Hepatocyte (in vitro differentiated cells): ENCODE data around the gene RAB11FIP3. TPM values are rescaled to one million over a fixed set of nuclear protein-coding genes. Genes with fewer than 3 reads are reported as not detected.

Source experiments
- DNase-seq: peaks from one replicate; pipeline ENCODE4 v3.0.0-alpha.2; 2016; ENCODE audit warnings: low spot score
- H2AFZ ChIP-seq: fragments of 200-600 bp; sonication (generic); 2 replicates; pipeline ENCODE4 v1.6.0; 2016; ENCODE audit warnings: antibody characterized with exemption, mild to moderate bottlenecking
- H3K27ac ChIP-seq: fragments of 200-600 bp; sonication (generic); 2 replicates; pipeline ENCODE4 v1.5.1; 2016; ENCODE audit warnings: mild to moderate bottlenecking
- H3K27me3 ChIP-seq: fragments of 200-600 bp; sonication (generic); 2 replicates; pipeline ENCODE4 v1.6.1; 2016
- H3K36me3 ChIP-seq: fragments of 200-600 bp; sonication (generic); replicated peaks from 2 replicates; pipeline ENCODE4 v1.5.1; 2016; ENCODE audit warnings: low read depth; ENCODE audit not compliant: insufficient read depth
- H3K4me1 ChIP-seq: fragments of 200-600 bp; sonication (generic); 2 replicates; pipeline ENCODE4 v1.5.1; 2016; ENCODE audit warnings: mild to moderate bottlenecking, moderate library complexity; ENCODE audit not compliant: insufficient read depth
- H3K4me2 ChIP-seq: fragments of 200-600 bp; sonication (generic); 2 replicates; pipeline ENCODE4 v1.6.0; 2016
- H3K4me3 ChIP-seq: fragments of 200-600 bp; sonication (generic); 2 replicates; pipeline ENCODE4 v1.5.1; 2016; ENCODE audit warnings: mild to moderate bottlenecking
- H3K79me2 ChIP-seq: fragments of 200-600 bp; sonication (generic); 2 replicates; pipeline ENCODE4 v1.6.0; 2017; ENCODE audit warnings: mild to moderate bottlenecking
- H3K9me2 ChIP-seq: fragments of 200-600 bp; sonication (generic); replicated peaks from 2 replicates; pipeline ENCODE4 v1.6.0; 2017; ENCODE audit warnings: mild to moderate bottlenecking; ENCODE audit not compliant: insufficient read depth
- H3K9me3 ChIP-seq: fragments of 200-600 bp; sonication (generic); 2 replicates; pipeline ENCODE4 v1.5.1; 2016; ENCODE audit warnings: low read depth, mild to moderate bottlenecking
- H4K20me1 ChIP-seq: fragments of 200-600 bp; sonication (generic); 2 replicates; pipeline ENCODE4 v1.6.0; 2016; ENCODE audit warnings: mild to moderate bottlenecking; ENCODE audit not compliant: insufficient read depth, poor library complexity, severe bottlenecking
- EZH2 ChIP-seq: fragments of 200-600 bp; sonication (generic); IDR thresholded peaks from 2 replicates; pipeline ENCODE4 v1.6.1; 2016; ENCODE audit warnings: antibody characterized with exemption, mild to moderate bottlenecking, borderline replicate concordance
- EZH2phosphoT487 ChIP-seq: fragments of 200-600 bp; sonication (generic); IDR thresholded peaks from one replicate; pipeline ENCODE4 v1.6.1; 2018; ENCODE audit warnings: antibody characterized with exemption, mild to moderate bottlenecking, low read depth, moderate library complexity; ENCODE audit not compliant: unreplicated experiment, severe bottlenecking
- WGBS: methylation state at CpG from one replicate; pipeline ENCODE4 v1.1.6; 2016; ENCODE audit warnings: low lambda C conversion rate; ENCODE audit errors: missing lambda C conversion rate; 5-methylcytosine and 5-hydroxymethylcytosine counted together
- polyA plus RNA-seq: library from polyadenylated mRNA; unstranded; fragments of >200 nt; fragmentation: Nextera tagmentation; extraction: Ambion mirVana; gene quantifications from 2 replicates; pipeline ENCODE4 v1.2.1, GENCODE V29; 2016
- total RNA-seq: library from RNA; depleted of rRNA; stranded (reverse); fragments of >200 nt; gene quantifications from 2 replicates; pipeline ENCODE4 v1.2.3, GENCODE V29; 2014
- TF ChIP-seq, protein P1 (sequence below): fragments of 200-600 bp; sonication (generic); IDR thresholded peaks from 2 replicates; pipeline ENCODE4 v1.5.1; 2016; ENCODE audit warnings: antibody characterized with exemption, mild to moderate bottlenecking; ENCODE audit not compliant: poor library complexity

RAB11FIP3 gene
- total and polyA plus RNA-seq, 2 experiments from 2014 or later = 47.3 to 72.8 TPM

- peak overlapping the region; percentile 10 for H3K27ac ChIP-seq
- H3K36me3 ChIP-seq = no peaks in the 10 kb centered on the region
- H3K79me2 ChIP-seq = peaks cover 94% of the 10 kb centered on the region
- H3K27me3 ChIP-seq = no peaks in the 10 kb centered on the region
- no peak overlapping the region for H3K4me3 ChIP-seq
- TF ChIP-seq EZH2 (no peak), EZH2phosphoT487 (no peak)
- TF ChIP-seq, protein P1, sequence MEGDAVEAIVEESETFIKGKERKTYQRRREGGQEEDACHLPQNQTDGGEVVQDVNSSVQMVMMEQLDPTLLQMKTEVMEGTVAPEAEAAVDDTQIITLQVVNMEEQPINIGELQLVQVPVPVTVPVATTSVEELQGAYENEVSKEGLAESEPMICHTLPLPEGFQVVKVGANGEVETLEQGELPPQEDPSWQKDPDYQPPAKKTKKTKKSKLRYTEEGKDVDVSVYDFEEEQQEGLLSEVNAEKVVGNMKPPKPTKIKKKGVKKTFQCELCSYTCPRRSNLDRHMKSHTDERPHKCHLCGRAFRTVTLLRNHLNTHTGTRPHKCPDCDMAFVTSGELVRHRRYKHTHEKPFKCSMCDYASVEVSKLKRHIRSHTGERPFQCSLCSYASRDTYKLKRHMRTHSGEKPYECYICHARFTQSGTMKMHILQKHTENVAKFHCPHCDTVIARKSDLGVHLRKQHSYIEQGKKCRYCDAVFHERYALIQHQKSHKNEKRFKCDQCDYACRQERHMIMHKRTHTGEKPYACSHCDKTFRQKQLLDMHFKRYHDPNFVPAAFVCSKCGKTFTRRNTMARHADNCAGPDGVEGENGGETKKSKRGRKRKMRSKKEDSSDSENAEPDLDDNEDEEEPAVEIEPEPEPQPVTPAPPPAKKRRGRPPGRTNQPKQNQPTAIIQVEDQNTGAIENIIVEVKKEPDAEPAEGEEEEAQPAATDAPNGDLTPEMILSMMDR = no peak
- no peaks in the 10 kb centered on the region for H3K9me3 ChIP-seq
- H4K20me1 ChIP-seq = peaks cover 44% of the 10 kb centered on the region
- WGBS = 85% methylated on average over 6 of the region's 6 CpGs
- H3K4me1 ChIP-seq = peaks cover 12% of the 10 kb centered on the region
- H2AFZ ChIP-seq = no peak overlapping the region
- DNase-seq = no peak
- H3K4me2 ChIP-seq = peak overlapping the region; percentile 28
- H3K9me2 ChIP-seq = no peaks in the 10 kb centered on the region
These were observed 17.5 kb downstream of the RAB11FIP3 start for GRCh38 chr16:442976-443375.

DNA sequence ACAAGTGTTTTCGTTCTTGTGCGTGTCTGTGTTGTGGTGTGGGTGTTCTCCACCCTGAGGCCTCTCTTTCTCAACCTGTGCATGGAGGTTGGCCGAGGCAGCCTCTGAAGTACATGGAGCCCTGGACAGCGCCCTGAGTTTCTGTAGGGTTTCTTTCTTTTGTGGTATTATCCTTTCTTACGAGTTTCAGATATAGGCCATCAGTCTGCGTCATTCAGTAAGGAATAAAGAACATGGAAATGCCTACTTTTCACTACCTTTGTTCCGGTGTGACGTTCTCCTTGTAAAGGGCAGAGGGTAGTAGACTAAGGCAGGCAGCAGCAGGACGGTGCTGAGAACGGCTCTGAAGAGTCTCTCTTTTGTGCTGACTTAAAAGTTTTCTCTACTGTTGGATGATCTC lies 18.6 kb downstream of the RAB11FIP3 start:
- Histone ChIP-seq H3K79me2 (peaks cover 90% of the 10 kb centered on the region), H3K4me1 (peaks cover 12% of the 10 kb centered on the region), H4K20me1 (peaks cover 42% of the 10 kb centered on the region), H3K36me3 (no peaks in the 10 kb centered on the region), H2AFZ (no peak overlapping the region), H3K4me2 (no peak overlapping the region), H3K9me2 (no peaks in the 10 kb centered on the region), H3K4me3 (no peak overlapping the region), H3K27ac (no peak overlapping the region), H3K27me3 (no peaks in the 10 kb centered on the region), H3K9me3 (no peaks in the 10 kb centered on the region)
- TF ChIP-seq EZH2phosphoT487 (no peak), EZH2 (no peak)
- TF ChIP-seq, protein P1 = no peak
- 95% methylated on average over 10 of the region's 10 CpGs for WGBS
- no peak for DNase-seq

DNA sequence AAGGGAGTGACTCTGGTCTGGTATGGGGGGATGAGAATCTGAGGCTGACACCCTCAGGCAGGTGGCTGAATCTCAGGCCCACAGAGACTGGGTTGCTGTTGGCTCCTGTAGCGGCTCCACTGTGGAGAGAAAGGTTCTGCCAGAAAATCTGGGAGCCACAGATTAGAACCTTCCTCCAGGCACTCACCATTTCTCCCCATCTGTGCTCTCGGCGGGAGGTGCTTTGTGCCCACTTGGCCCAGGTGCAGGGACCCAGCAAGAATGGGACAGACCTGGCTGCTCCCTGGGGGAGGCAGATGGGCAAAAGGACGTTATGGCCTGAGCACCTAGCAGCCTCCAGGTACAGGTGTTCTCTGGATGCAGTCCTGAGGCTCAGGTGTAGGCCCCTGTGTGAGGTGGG lies 20.1 kb downstream of the RAB11FIP3 start:
- H3K27ac ChIP-seq = no peak overlapping the region
- H3K79me2 ChIP-seq = peaks cover 84% of the 10 kb centered on the region
- H3K4me2 ChIP-seq = no peak overlapping the region
- H4K20me1 ChIP-seq = peaks cover 42% of the 10 kb centered on the region
- TF ChIP-seq EZH2phosphoT487 = no peak
- TF ChIP-seq EZH2 = no peak
- TF ChIP-seq, protein P1 = no peak
- H3K4me3 ChIP-seq = no peak overlapping the region
- H2AFZ ChIP-seq = no peak overlapping the region
- H3K27me3 ChIP-seq = no peaks in the 10 kb centered on the region
- no peaks in the 10 kb centered on the region for H3K9me3 ChIP-seq
- H3K9me2 ChIP-seq = no peaks in the 10 kb centered on the region
- peaks cover 13% of the 10 kb centered on the region for H3K4me1 ChIP-seq
- 80% methylated on average over 4 of the region's 4 CpGs for WGBS
- no peaks in the 10 kb centered on the region for H3K36me3 ChIP-seq
- no peak for DNase-seq

- no peak for TF ChIP-seq EZH2
- no peak for TF ChIP-seq EZH2phosphoT487
- TF ChIP-seq, protein P1 = no peak
- Histone ChIP-seq H3K27ac (no peak overlapping the region), H4K20me1 (peaks cover 12% of the 10 kb centered on the region), H3K4me3 (no peak overlapping the region), H3K36me3 (no peaks in the 10 kb centered on the region), H3K4me2 (no peak overlapping the region), H3K79me2 (peaks cover 73% of the 10 kb centered on the region), H3K4me1 (peaks cover 8% of the 10 kb centered on the region), H3K9me2 (no peaks in the 10 kb centered on the region), H3K27me3 (no peaks in the 10 kb centered on the region), H3K9me3 (no peaks in the 10 kb centered on the region), H2AFZ (no peak overlapping the region)
- no peak for DNase-seq
- WGBS = 95% methylated on average over 7 of the region's 8 CpGs
These were observed 24.9 kb downstream of the RAB11FIP3 start for GRCh38 chr16:450385-450784.
